Measurements from ENCODE around the gene RGMA.

RGMA gene

GRCh38 chr15:93129702-93130488, 40.9 kb upstream of the RGMA start:
- Histone ChIP-seq H3K9me3 (no peaks in the 10 kb centered on the region), H3K27ac (no peak overlapping the region), H3K27me3 (no peaks in the 10 kb centered on the region), H3K36me3 (no peaks in the 10 kb centered on the region), H3K4me1 (peaks cover 0 to 8% (median 0%) of the 10 kb centered on the region in 4 donors), H3K4me3 (no peak overlapping the region)
- no peak for TF ChIP-seq CTCF (IDR thresholded peaks at IDR 0.05)
- no peak for DNase-seq
- intact Hi-C loops (cut with DNase I; ENCODE audit: low total_unique reads), result loop anchor here (2.0 kb wide), 1 partner anchor 21 kb away; no protein-coding TSS in a partner anchor

GRCh38 chr15:93127286-93127685, 38.3 kb upstream of the RGMA start:
- H3K4me1 ChIP-seq, result peaks cover 0 to 8% (median 0%) of the 10 kb centered on the region in 4 donors
- no peaks in the 10 kb centered on the region for H3K9me3 ChIP-seq
- DNase-seq, result no peak
- intact Hi-C loops (cut with DNase I; ENCODE audit: low total_unique reads), result no loop called here
- no peak overlapping the region for H3K27ac ChIP-seq
- H3K27me3 ChIP-seq, result no peaks in the 10 kb centered on the region
- H3K4me3 ChIP-seq, result no peak overlapping the region
- H3K36me3 ChIP-seq, result no peaks in the 10 kb centered on the region
- no peak for TF ChIP-seq CTCF (IDR thresholded peaks at IDR 0.05)

GRCh38 chr15:93126599-93126998, 37.6 kb upstream of the RGMA start:
- H3K36me3 ChIP-seq, result no peaks in the 10 kb centered on the region
- DNase-seq, result peak; percentile 38 to 73
- H3K27me3 ChIP-seq, result no peaks in the 10 kb centered on the region
- peaks cover 0 to 8% (median 0%) of the 10 kb centered on the region in 4 donors for H3K4me1 ChIP-seq
- no peak overlapping the region for H3K4me3 ChIP-seq
- H3K27ac ChIP-seq, result no peak overlapping the region
- intact Hi-C loops (cut with DNase I; ENCODE audit: low total_unique reads), result no loop called here
- no peaks in the 10 kb centered on the region for H3K9me3 ChIP-seq
- TF ChIP-seq CTCF (IDR thresholded peaks at IDR 0.05), result no peak

- intact Hi-C loops (cut with DNase I; ENCODE audit: low total_unique reads), result no loop called here
These were observed 37.1 kb upstream of the RGMA start for GRCh38 chr15:93126148-93126547.

GRCh38 chr15:93124126-93124525, 35.1 kb upstream of the RGMA start:
- no peak overlapping the region for H3K4me3 ChIP-seq
- no peaks in the 10 kb centered on the region for H3K9me3 ChIP-seq
- DNase-seq, result no peak
- no peak for TF ChIP-seq CTCF (IDR thresholded peaks at IDR 0.05)
- H3K27ac ChIP-seq, result no peak overlapping the region
- H3K4me1 ChIP-seq, result peaks cover 0 to 8% (median 0%) of the 10 kb centered on the region in 4 donors
- no peaks in the 10 kb centered on the region for H3K27me3 ChIP-seq
- intact Hi-C loops (cut with DNase I; ENCODE audit: low total_unique reads), result no loop called here
- H3K36me3 ChIP-seq, result no peaks in the 10 kb centered on the region

More at GRCh38 chr15:93126148-93126547, 37.1 kb upstream of the RGMA start:
- no peaks in the 10 kb centered on the region for H3K9me3 ChIP-seq
- H3K36me3 ChIP-seq, result no peaks in the 10 kb centered on the region
- no peak for TF ChIP-seq CTCF (IDR thresholded peaks at IDR 0.05)
- H3K4me3 ChIP-seq, result no peak overlapping the region
- H3K27me3 ChIP-seq, result no peaks in the 10 kb centered on the region
- H3K27ac ChIP-seq, result no peak overlapping the region
- H3K4me1 ChIP-seq, result peaks cover 0 to 8% (median 0%) of the 10 kb centered on the region in 4 donors
- no peak for DNase-seq
